NK-92 (cell line): ENCODE measurements around the gene BEX5.
"Not testable (repeated sequence)": the region's sequence is repeated elsewhere in the genome, so short reads cannot be mapped to it uniquely, and the experiment has no call there.

ENCODE experiments used
- DNase-seq: peaks from one replicate; lab custom pipeline; 2025; ENCODE audit not compliant: unreplicated experiment; lab: John Stamatoyannopoulos, UW

BEX5 gene

GRCh38 chrX:102155806-102156179 is at the start of gene BEX5:
TSS of gene BEX5 (minus strand) at chrX:102155977. CDS start at chrX:102154265, 1,712 bp downstream.
- no peak for DNase-seq

GRCh38 chrX:102185967-102186720 is 30.4 kb upstream of the BEX5 start:
- no peak for DNase-seq

GRCh38 chrX:102154900-102155805 is 624 bp downstream of the BEX5 start:
- no peak for DNase-seq

DNA sequence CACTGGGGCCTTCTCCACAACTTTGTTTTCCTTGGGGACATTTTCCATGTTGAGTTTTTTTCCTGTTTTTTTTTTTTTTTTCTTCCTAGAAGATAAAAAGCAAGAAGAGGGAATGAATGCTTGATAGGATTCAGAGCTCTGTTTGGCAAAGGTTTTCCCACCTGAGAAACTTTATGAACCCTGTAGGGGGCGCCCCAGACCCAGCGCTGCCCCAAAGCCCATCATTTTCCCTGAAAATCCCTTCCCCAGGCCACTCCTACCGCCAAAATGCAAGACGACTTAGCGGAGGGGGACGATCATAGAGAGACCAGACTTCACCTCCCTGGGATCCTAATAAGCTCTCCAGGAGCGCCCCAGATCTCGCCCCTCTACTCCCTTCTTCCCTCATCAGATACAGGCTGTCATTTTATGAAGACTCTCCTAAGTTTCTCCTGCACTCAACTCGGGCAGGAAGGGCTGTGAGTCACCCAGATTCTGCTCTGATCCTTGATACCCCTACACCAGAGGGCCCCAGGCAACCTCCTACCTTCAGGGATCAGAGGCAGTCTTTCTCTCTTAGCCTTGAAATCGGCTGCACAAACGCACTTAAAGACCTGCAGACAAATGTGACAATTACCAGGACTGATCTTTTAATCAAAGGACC is 1.4 kb downstream of the BEX5 start:
- no peak for DNase-seq

DNA sequence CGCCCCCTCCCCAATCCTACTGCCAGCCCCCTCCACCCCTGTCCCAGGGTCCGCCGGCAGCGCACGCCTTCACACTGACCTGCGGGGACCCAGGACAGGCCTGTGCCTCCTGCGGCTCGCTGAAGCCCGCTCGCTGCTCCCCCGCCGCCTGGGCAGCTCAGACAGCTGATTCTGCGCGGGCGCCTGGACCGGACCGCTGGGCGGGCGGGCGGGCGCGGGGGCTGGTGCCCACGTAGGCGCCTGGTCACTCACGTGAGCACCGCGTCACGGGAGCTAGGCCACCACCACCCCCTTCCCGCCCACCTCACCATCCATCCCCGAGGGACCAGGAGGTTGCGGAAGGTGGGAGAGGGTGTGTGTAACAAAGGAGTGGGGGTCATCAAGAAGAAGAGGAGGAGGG is 13.5 kb downstream of the BEX5 start, which contains the start of gene TCEAL6:
Gene TCEAL6 (minus strand): TSS at position 208 of the 400 bp plus-strand sequence.
- DNase-seq = not testable (repeated sequence)

DNA sequence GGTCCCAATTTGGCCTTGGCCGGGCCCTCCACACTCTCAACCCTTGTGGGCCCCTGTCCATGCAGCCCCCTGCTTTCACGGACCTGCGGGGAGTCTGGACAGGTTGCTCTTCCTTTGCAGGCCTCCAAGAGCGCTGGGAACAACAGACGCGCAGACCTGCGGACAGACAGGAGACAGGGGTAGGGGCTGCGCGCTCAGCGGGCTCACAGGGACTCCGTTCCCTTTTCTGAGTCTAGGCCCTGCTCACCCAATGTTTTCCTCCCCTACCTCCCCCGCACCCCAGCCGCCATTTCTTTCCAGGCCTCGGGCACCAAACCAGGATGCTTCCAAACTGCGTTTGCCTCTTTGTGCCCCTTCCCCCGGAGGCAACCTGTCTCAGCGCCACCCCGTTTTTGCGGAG is 14.1 kb downstream of the BEX5 start:
- not testable (repeated sequence) for DNase-seq

DNA sequence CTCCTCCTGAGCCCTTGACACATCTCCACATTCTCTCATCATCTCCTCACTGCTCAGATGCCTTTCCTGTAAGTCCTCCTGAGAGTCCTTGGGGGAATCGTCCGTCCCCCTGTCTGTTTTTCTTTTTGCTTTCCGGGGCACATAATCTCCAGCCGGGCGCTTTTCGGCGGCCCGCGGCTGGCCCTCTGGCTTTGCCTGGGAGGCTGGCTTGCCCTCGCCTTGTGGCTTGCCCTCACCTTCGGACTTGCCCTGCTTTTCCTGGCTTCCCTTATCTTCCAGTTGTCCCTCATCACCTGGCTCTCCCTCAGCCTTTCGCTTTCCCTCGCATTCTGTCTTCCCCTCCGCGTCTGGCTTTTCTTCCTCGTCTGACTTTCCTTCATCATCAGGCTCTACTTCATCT is 14.9 kb downstream of the BEX5 start:
- DNase-seq = not testable (repeated sequence)

DNA sequence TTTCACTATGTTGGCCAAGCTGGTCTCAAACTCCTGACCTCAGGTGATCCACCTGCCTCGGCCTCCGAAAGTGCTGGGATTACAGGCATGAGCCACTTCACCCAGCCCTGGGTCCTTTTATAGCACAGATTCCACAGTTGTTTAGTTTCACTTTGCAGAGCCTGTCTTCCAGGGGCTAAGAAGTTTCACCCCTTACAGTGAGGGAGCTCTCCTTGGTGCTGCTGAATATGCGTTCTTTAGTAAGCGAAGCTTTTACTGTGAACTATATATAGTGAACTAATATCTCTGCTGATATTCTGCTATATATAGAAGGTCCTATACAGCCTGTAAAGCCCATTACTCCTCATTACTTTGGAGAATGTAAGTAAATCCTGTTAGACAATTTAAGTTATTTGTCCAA is 17.7 kb downstream of the BEX5 start:
- no peak for DNase-seq

DNA sequence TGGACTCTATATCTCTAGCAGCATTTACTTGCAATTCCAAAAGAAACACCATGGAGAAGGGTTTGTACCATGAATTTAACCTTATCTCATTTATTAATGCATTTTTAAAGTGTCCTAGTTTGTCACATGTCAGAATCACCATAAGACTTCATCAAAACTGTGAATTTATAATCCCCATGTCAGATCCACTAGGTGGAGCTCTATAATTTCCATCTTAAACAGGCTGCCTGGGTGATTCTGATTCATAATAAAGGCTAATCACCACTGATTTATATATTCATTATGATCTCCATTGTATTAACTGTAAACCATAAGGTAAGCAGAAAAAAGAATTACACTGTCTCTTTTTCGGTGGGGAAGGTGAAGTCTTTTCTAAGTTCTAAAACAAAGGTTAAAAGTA is 26.3 kb downstream of the BEX5 start:
- no peak for DNase-seq

DNA sequence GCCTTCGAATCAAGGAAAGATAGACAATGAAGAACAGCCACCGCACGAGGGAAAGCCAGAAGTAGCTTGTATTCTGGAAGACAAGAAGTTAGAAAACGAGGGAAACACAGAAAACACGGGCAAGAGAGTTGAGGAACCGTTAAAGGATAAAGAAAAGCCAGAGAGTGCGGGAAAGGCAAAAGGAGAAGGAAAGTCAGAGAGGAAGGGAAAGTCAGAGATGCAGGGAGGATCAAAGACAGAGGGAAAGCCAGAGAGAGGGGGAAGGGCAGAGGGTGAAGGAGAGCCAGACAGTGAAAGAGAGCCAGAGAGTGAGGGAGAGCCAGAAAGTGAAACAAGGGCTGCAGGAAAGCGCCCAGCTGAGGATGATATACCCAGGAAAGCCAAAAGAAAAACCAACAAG is 28.9 kb downstream of the BEX5 start:
- no peak for DNase-seq

DNA sequence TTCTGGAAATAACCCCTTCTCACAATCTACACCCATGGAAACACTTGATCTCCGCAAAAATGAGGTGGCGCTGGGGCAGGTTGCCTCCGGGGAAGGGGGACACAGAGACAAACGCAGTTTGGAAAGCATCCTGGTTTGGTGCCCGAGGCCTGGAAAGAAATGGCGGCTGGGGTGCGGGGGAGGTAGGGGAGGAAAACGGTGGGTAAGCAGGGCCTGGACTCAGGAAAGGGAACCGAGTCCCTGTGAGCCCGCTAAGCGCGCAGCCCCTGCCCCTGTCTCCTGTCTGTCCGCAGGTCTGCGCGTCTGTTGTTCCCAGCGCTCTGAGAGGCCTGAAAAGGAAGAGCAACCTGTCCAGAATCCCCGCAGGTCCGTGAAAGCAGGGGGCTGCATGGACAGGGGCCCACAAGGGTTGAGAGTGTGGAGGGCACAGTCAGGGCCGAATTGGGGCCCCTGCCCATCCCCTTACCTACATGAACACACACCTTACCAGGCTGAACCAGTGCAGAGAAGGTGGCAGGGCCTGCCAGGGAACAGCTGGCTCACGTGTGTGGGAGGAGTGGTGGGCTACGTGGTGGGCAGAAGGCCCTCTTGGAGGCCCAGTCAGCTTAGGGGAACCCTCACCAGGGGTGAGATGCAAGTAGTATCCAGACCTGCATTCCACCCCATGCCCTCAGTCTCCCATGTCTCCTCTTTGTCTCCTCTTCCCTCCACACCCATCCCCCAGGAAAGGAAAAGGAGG is 29.5 kb downstream of the BEX5 start:
- not testable (repeated sequence) for DNase-seq

DNA sequence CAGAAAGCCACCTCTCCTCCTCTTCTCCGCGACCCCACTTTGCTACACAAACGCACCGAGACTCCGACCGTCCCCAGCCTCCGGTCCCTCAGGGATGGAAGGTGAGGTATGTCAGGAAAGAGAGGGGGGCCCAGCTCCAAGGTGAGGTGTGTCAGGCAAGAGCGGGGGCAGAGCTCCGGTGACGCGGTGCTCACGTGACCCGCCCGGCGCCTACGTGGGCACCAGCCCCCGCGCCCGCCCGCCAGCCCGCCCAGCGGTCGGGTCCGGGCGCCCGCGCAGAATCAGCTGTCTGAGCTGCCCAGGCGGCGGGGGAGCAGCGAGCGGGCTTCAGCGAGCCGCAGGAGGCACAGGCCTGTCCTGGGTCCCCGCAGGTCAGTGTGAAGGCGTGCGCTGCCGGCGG is 30.3 kb downstream of the BEX5 start, which contains the start of gene TCEAL2:
Gene TCEAL2 (plus strand): TSS at position 244 of the 400 bp plus-strand sequence. CDS start 1,152 bp downstream, outside the sequence.
- not testable (repeated sequence) for DNase-seq

DNA sequence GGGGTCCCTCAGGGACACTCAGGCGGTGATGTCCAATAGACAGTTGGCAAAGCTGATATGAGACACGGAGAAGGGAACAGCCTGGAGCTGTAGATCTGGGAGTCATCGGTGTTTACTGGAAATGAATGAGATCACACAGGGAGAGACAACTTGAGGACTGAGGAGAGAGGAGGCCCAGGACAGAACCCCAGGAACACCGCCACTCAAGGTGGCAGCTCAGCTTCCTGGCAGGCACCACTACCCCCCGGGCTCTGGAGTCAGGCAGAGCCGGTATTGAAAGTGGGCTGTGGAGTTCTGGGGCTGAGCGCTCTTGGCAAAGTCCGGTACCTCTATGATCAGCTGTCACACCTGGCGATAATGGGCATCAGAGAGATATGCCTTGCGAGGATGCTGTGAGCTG is 30.8 kb downstream of the BEX5 start:
- not testable (repeated sequence) for DNase-seq

GRCh38 chrX:102115748-102116147 is 40.0 kb downstream of the BEX5 start:
- DNase-seq = no peak

- DNase-seq = no peak
Observed at GRCh38 chrX:102113367-102113766, 42.4 kb downstream of the BEX5 start.
